Keratinocyte (primary cell): ENCODE data around the gene FAM3C. TPM values are rescaled to one million over a fixed set of nuclear protein-coding genes. Genes with fewer than 3 reads are reported as not detected.

Experiments used
- DNase-seq: peaks from one replicate; pipeline ENCODE4 v3.0.0-alpha.2; 2011; ENCODE audit warnings: low read depth, missing footprints, low spot score
- FAIRE-seq: peaks from 2 replicates; lab custom pipeline; 2011; peaks lifted over from hg19 to GRCh38; lab: Jason Lieb, UNC
- H2AFZ ChIP-seq: 2 replicates; pipeline ENCODE4 v1.6.0; 2012; ENCODE audit warnings: low read length, control low read depth, inconsistent platforms; ENCODE audit not compliant: control insufficient read depth
- H3K27ac ChIP-seq: 2 replicates; pipeline ENCODE4 v1.5.1; 2011; ENCODE audit warnings: low read length; ENCODE audit not compliant: control insufficient read depth, insufficient read depth
- H3K27me3 ChIP-seq: 3 replicates; pipeline ENCODE4 v1.6.0; 2011; ENCODE audit warnings: low read length; ENCODE audit not compliant: control insufficient read depth, insufficient read depth; ENCODE audit errors: extremely low read depth
- H3K36me3 ChIP-seq, 2 experiments: 2 replicates in 1 of 2; 3 replicates in 1 of 2; pipeline ENCODE4 v1.5.1; 2011; ENCODE audit warnings: low read length in 2 of 2, mild to moderate bottlenecking in 1 of 2; ENCODE audit not compliant: control insufficient read depth in 2 of 2, insufficient read depth in 2 of 2; ENCODE audit errors: extremely low read depth in 1 of 2
- H3K4me1 ChIP-seq: 3 replicates; pipeline ENCODE4 v1.5.1; 2011; ENCODE audit warnings: low read length; ENCODE audit not compliant: control insufficient read depth, insufficient read depth; ENCODE audit errors: extremely low read depth
- H3K4me2 ChIP-seq: 3 replicates; pipeline ENCODE4 v1.6.0; 2011; ENCODE audit warnings: low read depth, low read length; ENCODE audit not compliant: control insufficient read depth, insufficient read depth; ENCODE audit errors: extremely low read depth
- H3K4me3 ChIP-seq, 3 experiments: fragments of 200-600 bp in 1 of 3; sonication (generic) in 1 of 3; 2 replicates in 2 of 3; 3 replicates in 1 of 3; pipeline ENCODE4 v1.5.1; 2011 to 2016; ENCODE audit warnings: low read length in 3 of 3, mild to moderate bottlenecking in 3 of 3, control low read depth in 2 of 3, inconsistent platforms in 1 of 3, low read depth in 1 of 3, mixed read lengths in 1 of 3, mixed run types in 1 of 3, moderate library complexity in 1 of 3; ENCODE audit not compliant: control insufficient read depth in 2 of 3, insufficient read depth in 2 of 3; ENCODE audit errors: extremely low read depth in 1 of 3
- H3K79me2 ChIP-seq: 2 replicates; pipeline ENCODE4 v1.6.0; 2012; ENCODE audit warnings: low read length; ENCODE audit not compliant: control insufficient read depth, insufficient read depth
- H3K9ac ChIP-seq: 3 replicates; pipeline ENCODE4 v1.6.0; 2011; ENCODE audit warnings: low read length; ENCODE audit not compliant: control insufficient read depth, insufficient read depth; ENCODE audit errors: extremely low read depth
- H3K9me1 ChIP-seq: 3 replicates; pipeline ENCODE4 v1.6.0; 2011; ENCODE audit warnings: low read length; ENCODE audit not compliant: control insufficient read depth, insufficient read depth; ENCODE audit errors: extremely low read depth
- H3K9me3 ChIP-seq: 2 replicates; pipeline ENCODE4 v1.5.1; 2012; ENCODE audit warnings: low read depth, low read length; ENCODE audit not compliant: control insufficient read depth
- H4K20me1 ChIP-seq: 3 replicates; pipeline ENCODE4 v1.6.0; 2011; ENCODE audit warnings: low read length; ENCODE audit not compliant: control insufficient read depth, insufficient read depth; ENCODE audit errors: extremely low read depth
- CTCF ChIP-seq, 3 experiments: IDR thresholded peaks in 1 of 3; conservative IDR thresholded peaks in 1 of 3; optimal IDR thresholded peaks in 1 of 3; 2 replicates in 2 of 3; 3 replicates in 1 of 3; pipeline versions ENCODE3 to v1.5.1; 2011; ENCODE audit warnings: low read length in 3 of 3, mild to moderate bottlenecking in 3 of 3, moderate library complexity in 2 of 3, control low read depth in 1 of 3, inconsistent platforms in 1 of 3; ENCODE audit not compliant: insufficient read depth in 2 of 3; ENCODE audit errors: extremely low read depth in 1 of 3
- EZH2 ChIP-seq: IDR thresholded peaks from one replicate; pipeline ENCODE4 v1.6.1; 2012; ENCODE audit warnings: inconsistent platforms, mild to moderate bottlenecking, low read length, moderate library complexity
- dilution Hi-C: fragments of 300-500 bp; cut with MboI; formaldehyde crosslinking; loops from one replicate; pipeline ENCODE4 v1.7.0; 2020; ENCODE audit warnings: low sequenced_read_pairs; ENCODE audit not compliant: extremely low pct_ligation_motif_present
- polyA plus RNA-seq, 5 experiments: library from polyadenylated mRNA; depleted of rRNA in 3 of 5; stranded (reverse) in 3 of 5; stranded (forward) in 1 of 5; unstranded in 1 of 5; fragments of >200 nt; gene quantifications; 1 replicate in 1 of 5; 2 replicates in 3 of 5; 3 replicates in 1 of 5; pipeline versions ENCODE4 v1.2.1 to v1.2.3, GENCODE V29; 2011 to 2012; ENCODE audit warnings: missing spikeins in 2 of 5, low read depth in 1 of 5, low replicate concordance in 1 of 5

Gene FAM3C
- polyA plus RNA-seq, 1 donor (not counting 4 experiments of a cell fraction or from before 2014, with no cell fraction given) = 93.5 TPM

- Histone ChIP-seq H3K36me3 (peaks cover 4 to 8% of the 10 kb centered on the region in 2 experiments), H3K4me1 (no peaks in the 10 kb centered on the region), H3K9me3 (no peaks in the 10 kb centered on the region), H4K20me1 (no peaks in the 10 kb centered on the region), H3K4me3 (no peak overlapping the region), H2AFZ (no peak overlapping the region), H3K9me1 (no peaks in the 10 kb centered on the region), H3K27ac (no peak overlapping the region), H3K27me3 (no peaks in the 10 kb centered on the region), H3K9ac (no peak overlapping the region), H3K79me2 (no peaks in the 10 kb centered on the region), H3K4me2 (no peak overlapping the region)
- DNase-seq = no peak
- dilution Hi-C loops = no loop called here
- TF ChIP-seq CTCF (optimal IDR thresholded peaks at IDR 0.05 in 1 of 3, IDR thresholded peaks at IDR 0.05 in 1 of 3, conservative IDR thresholded peaks at IDR 0.05 in 1 of 3; ENCODE audit: extremely low read depth in 1 of 3, insufficient read depth in 2 of 3, low read length in 3 of 3) (no peak), EZH2 (no peak)
- FAIRE-seq = no peak
Measured at GRCh38 chr7:121343302-121343701, 52.8 kb downstream of the FAM3C start.

GRCh38 chr7:121342631-121343030 lies 53.5 kb downstream of the FAM3C start:
- H3K27me3 ChIP-seq = no peaks in the 10 kb centered on the region
- H3K4me3 ChIP-seq = no peak overlapping the region
- H3K9ac ChIP-seq = no peak overlapping the region
- dilution Hi-C loops = no loop called here
- TF ChIP-seq EZH2 (no peak), CTCF (optimal IDR thresholded peaks at IDR 0.05 in 1 of 3, IDR thresholded peaks at IDR 0.05 in 1 of 3, conservative IDR thresholded peaks at IDR 0.05 in 1 of 3; ENCODE audit: extremely low read depth in 1 of 3, insufficient read depth in 2 of 3, low read length in 3 of 3) (no peak)
- FAIRE-seq = no peak
- no peak overlapping the region for H3K27ac ChIP-seq
- no peaks in the 10 kb centered on the region for H3K79me2 ChIP-seq
- no peaks in the 10 kb centered on the region for H3K9me1 ChIP-seq
- no peak overlapping the region for H3K4me2 ChIP-seq
- peaks cover 4 to 8% of the 10 kb centered on the region in 2 experiments for H3K36me3 ChIP-seq
- H3K4me1 ChIP-seq = no peaks in the 10 kb centered on the region
- no peaks in the 10 kb centered on the region for H3K9me3 ChIP-seq
- DNase-seq = no peak
- H2AFZ ChIP-seq = no peak overlapping the region
- no peaks in the 10 kb centered on the region for H4K20me1 ChIP-seq
